HG03135 (cell line): Measurements from ENCODE around the gene PHGDH.
"Not testable (repeated sequence)": the region's sequence is repeated elsewhere in the genome, so short reads cannot be mapped to it uniquely, and the experiment has no call there.

Experiments
- ATAC-seq: cut with Tn5 transposase; IDR thresholded peaks from one replicate; pipeline ENCODE4 v1.9.1; 2021; ENCODE audit warnings: mild to moderate bottlenecking, moderate library complexity; ENCODE audit not compliant: unreplicated experiment

PHGDH gene

GRCh38 chr1:119786046-119786445 is 74.3 kb downstream of the PHGDH start:
- ATAC-seq = not testable (repeated sequence)

- ATAC-seq = not testable (repeated sequence)
Measured at GRCh38 chr1:119786473-119787050, 74.8 kb downstream of the PHGDH start.

GRCh38 chr1:119787776-119788175 is 76.0 kb downstream of the PHGDH start:
- ATAC-seq = no peak

- no peak for ATAC-seq
Measured at GRCh38 chr1:119790451-119791198, 78.9 kb downstream of the PHGDH start.

GRCh38 chr1:119791377-119791776 is 79.6 kb downstream of the PHGDH start:
- ATAC-seq = no peak
